Measurements from ENCODE around the gene ELK4.

- no peak for TF ChIP-seq CTCF (IDR thresholded peaks at IDR 0.05; ENCODE audit: low read depth, low read length)
- TF ChIP-seq EZH2phosphoT487 (IDR thresholded peaks at IDR 0.05; ENCODE audit: low read depth), result no peak
Observed at GRCh38 chr1:205623646-205624045, 8.2 kb downstream of the ELK4 start.

All from OCI-LY3 (cell line).